K562 (cell line): ENCODE measurements around the gene HP. TPM values are rescaled to one million over a fixed set of nuclear protein-coding genes. Genes with fewer than 3 reads are reported as not detected.

ENCODE experiments used
- ATAC-seq: fragments of 200-7000 bp; cut with Tn5 transposase; 3 replicates; pipeline ENCODE4 v1.9.1; 2020; ENCODE audit warnings: moderate library complexity
- BruUV-seq: library from RNA; stranded (reverse); fragments of 400-500 nt; replicated peaks from 2 replicates; lab custom pipeline; 2021; lab: Mats Ljungman, UMichigan
- CTCF ChIA-PET: fragments of 300-600 bp; formaldehyde crosslinking; extraction: SDS; loops from one replicate; lab custom pipeline; 2021; ENCODE audit warnings: low intra/inter-chr PET ratio; lab: Yijun Ruan, JAX
- POLR2A ChIA-PET: fragments of 300-600, 350-650 bp; sonication (Branson Sonifier 250); formaldehyde crosslinking; extraction: SDS; loops from one replicate; lab custom pipeline; 2021; ENCODE audit warnings: antibody characterized with exemption, inconsistent platforms; lab: Yijun Ruan, JAX
- DNase-seq, 4 experiments: peaks; one replicate each; pipeline versions ENCODE4 v3.0.0 to v3.0.0-alpha.2; 2011 to 2018; ENCODE audit warnings: low spot score in 3 of 4, mixed read lengths in 3 of 4; ENCODE audit errors: extremely low read depth in 1 of 4
- FAIRE-seq: peaks from 2 replicates; lab custom pipeline; 2011; peaks lifted over from hg19 to GRCh38; lab: Jason Lieb, UNC
- H2AFZ ChIP-seq: 2 replicates; pipeline ENCODE4 v1.6.0; 2011; ENCODE audit warnings: low read depth, low read length, control low read depth, inconsistent platforms
- H3K27ac ChIP-seq: fragments of 200-600 bp; 3 replicates; pipeline ENCODE4 v1.8.0; 2011; ENCODE audit warnings: low read depth, mild to moderate bottlenecking, control low read depth, inconsistent platforms, low read length, moderate library complexity, mixed read lengths; ENCODE audit errors: extremely low read depth
- H3K27me3 ChIP-seq, 2 experiments: fragments of 300-600 bp in 1 of 2; 2 replicates in 1 of 2; 3 replicates in 1 of 2; pipeline versions ENCODE4 v1.6.0 to v1.8.0; 2011; ENCODE audit warnings: inconsistent platforms in 2 of 2, low read length in 2 of 2, mild to moderate bottlenecking in 1 of 2, mixed read lengths in 1 of 2, moderate library complexity in 1 of 2; ENCODE audit not compliant: control insufficient read depth in 2 of 2, insufficient read depth in 2 of 2
- H3K36me3 ChIP-seq: fragments of 300-600 bp; 3 replicates; pipeline ENCODE4 v1.8.0; 2011; ENCODE audit warnings: mild to moderate bottlenecking, low read length, inconsistent platforms; ENCODE audit not compliant: control insufficient read depth, insufficient read depth
- H3K4me1 ChIP-seq, 2 experiments: fragments of 200-600 bp in 1 of 2; replicated peaks in 1 of 2; 2 replicates in 1 of 2; 3 replicates in 1 of 2; pipeline versions ENCODE4 v1.5.1 to v1.8.0; 2011; ENCODE audit warnings: inconsistent platforms in 2 of 2, low read length in 2 of 2, mild to moderate bottlenecking in 1 of 2, mixed read lengths in 1 of 2, moderate library complexity in 1 of 2; ENCODE audit not compliant: control insufficient read depth in 2 of 2, insufficient read depth in 2 of 2
- H3K4me2 ChIP-seq: 2 replicates; pipeline ENCODE4 v1.6.1; 2011; ENCODE audit warnings: low read length, control low read depth, inconsistent platforms, mixed read lengths; ENCODE audit not compliant: insufficient read depth
- H3K4me3 ChIP-seq: fragments of 200-600 bp; sonication (generic), shearing (Covaris generic); 2 replicates; pipeline ENCODE4 v1.5.1; 2016; ENCODE audit warnings: control low read depth, inconsistent platforms
- H3K79me2 ChIP-seq: fragments of 200-600 bp; 3 replicates; pipeline ENCODE4 v1.8.0; 2011; ENCODE audit warnings: low read length, inconsistent platforms; ENCODE audit not compliant: control insufficient read depth, insufficient read depth
- H3K9ac ChIP-seq, 2 experiments: 2 replicates each; pipeline versions ENCODE4 v1.6.0 to v1.6.1; 2011; ENCODE audit warnings: low read depth in 2 of 2, low read length in 2 of 2, control low read depth in 1 of 2, inconsistent platforms in 1 of 2, mild to moderate bottlenecking in 1 of 2, mixed read lengths in 1 of 2; ENCODE audit not compliant: insufficient read depth in 1 of 2
- H3K9me1 ChIP-seq: one replicate; pipeline ENCODE4 v1.6.0; 2011; ENCODE audit warnings: inconsistent platforms, mild to moderate bottlenecking, low read length, moderate library complexity; ENCODE audit not compliant: control insufficient read depth, insufficient read depth
- H3K9me3 ChIP-seq: replicated peaks from 2 replicates; pipeline ENCODE4 v1.5.1; 2011; ENCODE audit warnings: low read depth, low read length, inconsistent platforms; ENCODE audit not compliant: control insufficient read depth, insufficient read depth
- H4K20me1 ChIP-seq: replicated peaks from 2 replicates; pipeline ENCODE4 v1.6.1; 2011; ENCODE audit warnings: low read length, inconsistent platforms, mixed read lengths; ENCODE audit not compliant: control insufficient read depth, insufficient read depth
- ATF4 ChIP-seq: fragments of 450-650 bp; formaldehyde crosslinking; IDR thresholded peaks from 2 replicates; pipeline ENCODE4 v1.4.0; 2022; ENCODE audit warnings: mild to moderate bottlenecking, moderate library complexity
- CEBPB ChIP-seq: fragments of 450-650 bp; IDR thresholded peaks from 2 replicates; pipeline ENCODE4 v1.6.1; 2016; ENCODE audit warnings: missing genetic modification characterization, missing compliant biosample characterization
- CEBPG ChIP-seq, 3 experiments: fragments of 200-800 bp in 1 of 3; sonication (Bioruptor generic) in 1 of 3; sonication (generic) in 1 of 3; formaldehyde crosslinking in 1 of 3; IDR thresholded peaks in 2 of 3; conservative IDR thresholded peaks in 1 of 3; 2 replicates each; pipeline versions ENCODE4 v1.6.1 to v1.8.0; 2016 to 2022; ENCODE audit warnings: missing compliant biosample characterization in 2 of 3, missing genetic modification characterization in 2 of 3, mild to moderate bottlenecking in 1 of 3, missing genetic modification reagents in 1 of 3
- DACH1 ChIP-seq: fragments of 450-650 bp; IDR thresholded peaks from 2 replicates; pipeline ENCODE4 v1.6.1; 2018; ENCODE audit not compliant: partially characterized antibody
- DEAF1 ChIP-seq: fragments of 450-650 bp; formaldehyde crosslinking; IDR thresholded peaks from 2 replicates; pipeline ENCODE4 v1.4.0; 2020; ENCODE audit warnings: mild to moderate bottlenecking, moderate library complexity
- E2F6 ChIP-seq, 2 experiments: IDR thresholded peaks; 2 replicates each; pipeline ENCODE4 v1.6.1; 2011; ENCODE audit warnings: borderline replicate concordance in 1 of 2, control low read depth in 1 of 2, low read depth in 1 of 2, low read length in 1 of 2, mild to moderate bottlenecking in 1 of 2, mixed read lengths in 1 of 2, moderate library complexity in 1 of 2; ENCODE audit not compliant: insufficient read depth in 1 of 2, insufficient read length in 1 of 2, poor library complexity in 1 of 2, severe bottlenecking in 1 of 2; ENCODE audit errors: extremely low read depth in 1 of 2
- EGR1 ChIP-seq: fragments of 450-650 bp; conservative IDR thresholded peaks from 2 replicates; pipeline ENCODE4 v1.6.1; 2017; ENCODE audit warnings: mild to moderate bottlenecking
- FOSL1 ChIP-seq: fragments of 200-800 bp; sonication (Bioruptor generic); conservative IDR thresholded peaks from 2 replicates; pipeline ENCODE4 v1.6.1; 2016; ENCODE audit warnings: missing genetic modification characterization, missing compliant biosample characterization
- JUN ChIP-seq, 2 experiments: sonication (generic) in 1 of 2; formaldehyde crosslinking in 1 of 2; IDR thresholded peaks; 2 replicates each; pipeline versions ENCODE4 v1.6.1 to v1.8.0; 2012 to 2022; ENCODE audit warnings: borderline replicate concordance in 2 of 2, mild to moderate bottlenecking in 2 of 2, improper control_type of control experiment in 1 of 2, low read depth in 1 of 2, low read length in 1 of 2, missing genetic modification reagents in 1 of 2
- MAX ChIP-seq: sonication (generic); formaldehyde crosslinking; IDR thresholded peaks from 2 replicates; pipeline ENCODE4 v1.9.0; 2022; ENCODE audit warnings: mild to moderate bottlenecking, missing genetic modification reagents
- MYNN ChIP-seq, 2 experiments: sonication (generic); formaldehyde crosslinking in 1 of 2; IDR thresholded peaks; 2 replicates each; pipeline versions ENCODE4 v1.5.0 to v1.6.1; 2016 to 2020; ENCODE audit warnings: antibody characterized with exemption in 1 of 2, missing genetic modification reagents in 1 of 2
- NFIC ChIP-seq: fragments of 450-650 bp; IDR thresholded peaks from 2 replicates; pipeline ENCODE4 v1.6.1; 2017; ENCODE audit warnings: mild to moderate bottlenecking, inconsistent platforms
- OTX1 ChIP-seq: fragments of 450-650 bp; formaldehyde crosslinking; IDR thresholded peaks from 2 replicates; pipeline ENCODE4 v1.4.0; 2022; ENCODE audit warnings: mild to moderate bottlenecking
- PHB2 ChIP-seq: fragments of 450-650 bp; IDR thresholded peaks from 2 replicates; pipeline ENCODE4 v1.6.1; 2017; ENCODE audit warnings: low read depth
- SMARCB1 ChIP-seq: IDR thresholded peaks from 2 replicates; pipeline ENCODE4 v1.6.1; 2011; ENCODE audit warnings: improper control_type of control experiment, low read depth; ENCODE audit not compliant: insufficient read length
- TARDBP ChIP-seq: fragments of 450-650 bp; IDR thresholded peaks from 2 replicates; pipeline ENCODE4 v1.6.1; 2016
- TEAD1 ChIP-seq, 2 experiments: fragments of 450-650 bp in 1 of 2; sonication (generic) in 1 of 2; formaldehyde crosslinking; IDR thresholded peaks; 2 replicates each; pipeline versions ENCODE4 v1.4.0 to v1.8.0; 2020 to 2022; ENCODE audit warnings: mild to moderate bottlenecking in 2 of 2, missing genetic modification reagents in 1 of 2
- TRIM28 ChIP-seq: fragments of 450-650 bp; IDR thresholded peaks from 2 replicates; pipeline ENCODE4 v1.6.1; 2017
- WGBS: fragments of 100-300 bp; shearing (Covaris generic); methylation state at CpG from one replicate; pipeline ENCODE4 v1.1.6; 2016; ENCODE audit warnings: low coverage, mixed read lengths; ENCODE audit not compliant: insufficient coverage; ENCODE audit errors: missing lambda C conversion rate; 5-methylcytosine and 5-hydroxymethylcytosine counted together
- in situ Hi-C: fragments of 300-500 bp; cut with MboI; formaldehyde crosslinking; loops from 4 replicates; pipeline ENCODE4 v1.15.0; 2018; ENCODE audit warnings: inconsistent platforms, mixed read lengths
- intact Hi-C: fragments of 100-400 bp; cut with micrococcal nuclease; formaldehyde crosslinking; loops from 2 replicates; pipeline ENCODE4 v1.14.2; 2022
- polyA plus RNA-seq, 8 experiments: library from polyadenylated mRNA; depleted of rRNA in 4 of 8; stranded (reverse) in 5 of 8; unstranded in 3 of 8; fragments of >200 nt; fragmentation: Nextera tagmentation in 2 of 8; fragmentation: Illumina TruSeq in 1 of 8; extraction: Ambion mirVana in 2 of 8; extraction: Trizol in 1 of 8; gene quantifications; 2 replicates each; pipeline versions ENCODE4 v1.2.1 to v1.2.3, GENCODE V29; 2011 to 2014; ENCODE audit warnings: inconsistent platforms in 1 of 8, missing spikeins in 1 of 8
- total RNA-seq, 7 experiments: library from RNA; depleted of rRNA in 6 of 7; stranded (reverse); fragments of >200 nt in 6 of 7; fragmentation: Illumina TruSeq in 2 of 7; extraction: Trizol in 2 of 7; gene quantifications; 2 replicates each; pipeline versions ENCODE4 v1.2.1 to v1.2.3, GENCODE V29; 2011 to 2021; ENCODE audit warnings: low replicate concordance in 1 of 7

Gene HP
- total and polyA plus RNA-seq, 9 of the 15 experiments (the other 6 are each of a cell fraction or from before 2014, with no cell fraction given) = 0.04 to 8.7 TPM; not detected in 7

- H3K9me3 ChIP-seq = no peaks in the 10 kb centered on the region
- ChIA-PET CTCF (no interaction called here), POLR2A (interaction anchor here (0.5 to 1.7 kb wide), 6 partner anchors 8 to 392 kb away, joined by 3 to 4 read pairs (median 4); no protein-coding TSS in a partner anchor)
- no peak overlapping the region for H3K4me3 ChIP-seq
- peak overlapping the region; percentile 45 for H3K27ac ChIP-seq
- H3K4me1 ChIP-seq = peaks cover 24 to 34% of the 10 kb centered on the region in 2 experiments
- peak overlapping the region; percentile 34 to 49 for H3K9ac ChIP-seq
- no peak for ATAC-seq
- WGBS = 24% methylated on average over 5 of the region's 5 CpGs
- H3K79me2 ChIP-seq = peaks cover 18% of the 10 kb centered on the region; the same call in 2 of the 3 replicates
- 0 out of 2 replicates have a peak overlapping the region, but pooled peaks have one; percentile 42 for H2AFZ ChIP-seq
- intact Hi-C loops = no loop called here
- 0 out of 2 replicates have a peak, but pooled peaks have one; percentile 19 for TF ChIP-seq JUN (IDR thresholded peaks at IDR 0.05; ENCODE audit: borderline replicate concordance, low read depth, low read length)
- TF ChIP-seq JUN (CRISPR knock-in tag; IDR thresholded peaks at IDR 0.05; ENCODE audit: borderline replicate concordance) = no peak
- peak; percentile 46 for TF ChIP-seq EGR1
- TF ChIP-seq DACH1 = no peak
- TF ChIP-seq TEAD1 (CRISPR knock-in tag; IDR thresholded peaks at IDR 0.05) = 0 out of 4 replicates have a peak, but pooled peaks of 1 of the 2 experiments have one; percentile 36
- peak; percentile 88 for TF ChIP-seq NFIC
- TF ChIP-seq CEBPB (tag) = peak; percentile 56; the same call in 1 of the 2 replicates
- no peak for TF ChIP-seq PHB2
- peak; percentile 26; the same call in 1 of the 2 replicates for TF ChIP-seq FOSL1
- no peak for TF ChIP-seq TARDBP
- 0 out of 2 replicates have a peak, but pooled peaks have one; percentile 38 for TF ChIP-seq MAX (CRISPR knock-in tag)
- no peak for TF ChIP-seq TRIM28
- TF ChIP-seq OTX1 (CRISPR knock-in tag) = no peak
- TF ChIP-seq CEBPG (CRISPR knock-in tag; IDR thresholded peaks at IDR 0.05) = peak; percentile 16; the same call in 1 of the 2 replicates
- 0 out of 4 replicates have a peak, but pooled peaks of 1 of the 2 experiments have one; percentile 28 for TF ChIP-seq CEBPG (tag; conservative IDR thresholded peaks at IDR 0.05 in 1 of 2, IDR thresholded peaks at IDR 0.05 in 1 of 2)
- no peak for TF ChIP-seq ATF4 (CRISPR knock-in tag)
- no peak for TF ChIP-seq SMARCB1
- TF ChIP-seq MYNN (IDR thresholded peaks at IDR 0.05) = no peak
- TF ChIP-seq MYNN (CRISPR knock-in tag; IDR thresholded peaks at IDR 0.05) = no peak
- peak in 1 of 2 experiments; percentile 23 for TF ChIP-seq E2F6 (IDR thresholded peaks at IDR 0.05; ENCODE audit: borderline replicate concordance in 1 of 2, extremely low read depth in 1 of 2, insufficient read depth in 1 of 2, insufficient read length in 1 of 2, low read depth in 1 of 2, low read length in 1 of 2, poor library complexity in 1 of 2, severe bottlenecking in 1 of 2)
- no peak for TF ChIP-seq DEAF1 (CRISPR knock-in tag)
- H3K4me2 ChIP-seq = peak overlapping the region; percentile 72
- H3K9me1 ChIP-seq = no peaks in the 10 kb centered on the region
- no peaks in the 10 kb centered on the region for H3K27me3 ChIP-seq
- no TSS peak for BruUV-seq
- peak; percentile 32 for FAIRE-seq
- H4K20me1 ChIP-seq = no peaks in the 10 kb centered on the region
- in situ Hi-C loops = no loop called here
- peak; percentile 25 to 38 (median 32) for DNase-seq
- H3K36me3 ChIP-seq = peaks cover 62% of the 10 kb centered on the region
These were observed 40.9 kb upstream of the HP start for GRCh38 chr16:72013389-72013788.
